Measurements from ENCODE around the gene SLC17A9. TPM values are rescaled to one million over a fixed set of nuclear protein-coding genes. Genes with fewer than 3 reads are reported as not detected.

SLC17A9 gene
- total RNA-seq, 1 experiment from 2014 or later: 0.17 TPM

DNA sequence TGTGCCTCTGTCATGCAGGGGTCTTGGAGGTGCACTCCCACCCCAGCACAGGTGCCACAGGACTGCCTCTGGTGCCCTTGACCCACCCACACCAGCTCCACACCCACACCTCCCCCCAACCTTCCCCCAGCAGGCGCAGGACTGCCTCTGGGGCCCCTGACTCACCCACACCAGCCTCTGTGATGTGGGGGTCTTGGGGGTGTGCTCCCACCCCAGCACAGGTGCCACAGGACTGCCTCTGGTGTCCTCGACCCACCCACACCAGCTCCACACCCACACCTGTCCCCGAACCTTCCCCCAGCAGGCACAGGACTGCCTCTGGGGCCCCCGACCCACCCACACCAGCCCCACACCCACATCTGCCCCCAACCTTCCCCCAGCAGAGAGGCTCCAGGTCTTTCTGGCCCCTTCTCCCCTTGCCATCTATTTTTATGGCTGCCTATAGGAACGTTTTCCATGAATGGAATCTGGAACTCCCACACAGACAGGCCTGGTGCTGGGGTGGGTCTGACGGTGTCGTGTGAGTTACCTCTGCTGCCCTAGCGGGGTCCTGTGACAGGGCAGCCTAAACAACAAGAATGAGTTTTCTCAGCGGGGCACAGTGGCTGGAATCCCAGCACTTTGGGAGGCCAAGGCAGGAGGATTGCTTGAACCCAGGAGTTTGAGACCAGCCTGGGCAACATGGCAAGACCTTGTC, 23.5 kb downstream of the SLC17A9 start:
- H3K27ac ChIP-seq (ENCODE audit: low read depth, low read length, poor library complexity, severe bottlenecking): no peak overlapping the region
- peaks cover 63% of the 10 kb centered on the region for H3K27me3 ChIP-seq (replicated peaks; ENCODE audit: insufficient read depth, low read depth, low read length, poor library complexity)
- BruUV-seq (replicated peaks): no TSS peak
- no peak for TF ChIP-seq EZH2 (IDR thresholded peaks at IDR 0.05; ENCODE audit: borderline replicate concordance, low read depth, low read length, poor library complexity, severe bottlenecking)
- TF ChIP-seq CTCF (conservative IDR thresholded peaks at IDR 0.05; ENCODE audit: low read depth, low read length): no peak
- H3K9me3 ChIP-seq (ENCODE audit: low read depth, low read length, poor library complexity, severe bottlenecking): no peaks in the 10 kb centered on the region
- POLR2A ChIA-PET (ENCODE audit: low non-redundant PET): no interaction called here
- no peak overlapping the region for H3K4me3 ChIP-seq (ENCODE audit: low read depth, low read length, poor library complexity, severe bottlenecking)
- H3K36me3 ChIP-seq (ENCODE audit: insufficient read depth, low read length, poor library complexity, severe bottlenecking): no peaks in the 10 kb centered on the region
- peaks cover 10% of the 10 kb centered on the region for H3K4me1 ChIP-seq (ENCODE audit: insufficient read depth, low read length, poor library complexity, severe bottlenecking)
- DNase-seq (ENCODE audit: low spot score): no peak
- intact Hi-C loops (cut with micrococcal nuclease; ENCODE audit: unreplicated experiment): no loop called here
- CTCF ChIA-PET: interaction anchor here (0.6 kb wide), 1 partner anchor 295 kb away, joined by 7 read pairs; no protein-coding TSS in a partner anchor

DNA sequence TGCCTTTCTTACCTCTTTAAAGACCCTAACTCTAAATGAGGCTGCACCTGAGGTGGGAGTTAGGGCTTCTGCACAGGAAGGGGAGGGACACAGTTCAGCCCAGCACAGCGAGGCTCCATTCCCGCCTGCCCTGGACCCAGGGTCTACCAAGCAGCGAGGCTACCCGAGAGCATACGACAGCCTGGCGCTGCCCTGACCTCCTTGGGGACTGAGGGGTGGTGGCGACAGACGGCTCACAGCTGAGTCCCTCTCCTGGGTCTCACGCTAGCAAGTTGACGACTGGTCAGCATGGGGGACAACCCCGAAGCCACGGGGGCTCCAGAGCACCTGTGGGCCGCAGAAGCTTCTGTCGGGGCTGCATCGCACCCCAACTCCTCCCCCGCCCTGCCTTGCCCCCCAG, 24.4 kb downstream of the SLC17A9 start:
- CTCF ChIA-PET: no interaction called here

GRCh38 chr20:62977613-62978560, 25.4 kb downstream of the SLC17A9 start:
- peak; percentile 44 for DNase-seq (ENCODE audit: low spot score)
- H3K27me3 ChIP-seq (replicated peaks; ENCODE audit: insufficient read depth, low read depth, low read length, poor library complexity): peaks cover 60% of the 10 kb centered on the region
- H3K4me1 ChIP-seq (ENCODE audit: insufficient read depth, low read length, poor library complexity, severe bottlenecking): peaks cover 16% of the 10 kb centered on the region
- no peak overlapping the region for H3K4me3 ChIP-seq (ENCODE audit: low read depth, low read length, poor library complexity, severe bottlenecking)
- ChIA-PET CTCF (interaction anchor here (0.6 kb wide), 1 partner anchor 26 kb away, joined by 4 read pairs; no protein-coding TSS in a partner anchor), POLR2A (ENCODE audit: low non-redundant PET) (no interaction called here)
- intact Hi-C loops (cut with micrococcal nuclease; ENCODE audit: unreplicated experiment): no loop called here
- no peaks in the 10 kb centered on the region for H3K9me3 ChIP-seq (ENCODE audit: low read depth, low read length, poor library complexity, severe bottlenecking)
- BruUV-seq (replicated peaks): no TSS peak
- H3K27ac ChIP-seq (ENCODE audit: low read depth, low read length, poor library complexity, severe bottlenecking): no peak overlapping the region
- no peak for TF ChIP-seq CTCF (conservative IDR thresholded peaks at IDR 0.05; ENCODE audit: low read depth, low read length)
- TF ChIP-seq EZH2 (IDR thresholded peaks at IDR 0.05; ENCODE audit: borderline replicate concordance, low read depth, low read length, poor library complexity, severe bottlenecking): no peak
- no peaks in the 10 kb centered on the region for H3K36me3 ChIP-seq (ENCODE audit: insufficient read depth, low read length, poor library complexity, severe bottlenecking)

More for the DNA sequence above, 24.4 kb downstream of the SLC17A9 start:
- POLR2A ChIA-PET (ENCODE audit: low non-redundant PET): no interaction called here
- H3K27me3 ChIP-seq (replicated peaks; ENCODE audit: insufficient read depth, low read depth, low read length, poor library complexity): peaks cover 63% of the 10 kb centered on the region
- no peak overlapping the region for H3K27ac ChIP-seq (ENCODE audit: low read depth, low read length, poor library complexity, severe bottlenecking)
- no peaks in the 10 kb centered on the region for H3K36me3 ChIP-seq (ENCODE audit: insufficient read depth, low read length, poor library complexity, severe bottlenecking)
- no TSS peak for BruUV-seq (replicated peaks)
- no peak for DNase-seq (ENCODE audit: low spot score)
- no peak overlapping the region for H3K4me3 ChIP-seq (ENCODE audit: low read depth, low read length, poor library complexity, severe bottlenecking)
- peaks cover 10% of the 10 kb centered on the region for H3K4me1 ChIP-seq (ENCODE audit: insufficient read depth, low read length, poor library complexity, severe bottlenecking)
- H3K9me3 ChIP-seq (ENCODE audit: low read depth, low read length, poor library complexity, severe bottlenecking): no peaks in the 10 kb centered on the region
- intact Hi-C loops (cut with micrococcal nuclease; ENCODE audit: unreplicated experiment): no loop called here
- no peak for TF ChIP-seq CTCF (conservative IDR thresholded peaks at IDR 0.05; ENCODE audit: low read depth, low read length)

All from A673 (cell line).